Medulla oblongata (tissue), 1 donor: ENCODE results near the gene NCF2.

ENCODE experiments used
- DNase-seq: peaks from one replicate; pipeline ENCODE4 v3.0.0-alpha.2; 2015; ENCODE audit errors: extremely low spot score

Gene NCF2

DNA sequence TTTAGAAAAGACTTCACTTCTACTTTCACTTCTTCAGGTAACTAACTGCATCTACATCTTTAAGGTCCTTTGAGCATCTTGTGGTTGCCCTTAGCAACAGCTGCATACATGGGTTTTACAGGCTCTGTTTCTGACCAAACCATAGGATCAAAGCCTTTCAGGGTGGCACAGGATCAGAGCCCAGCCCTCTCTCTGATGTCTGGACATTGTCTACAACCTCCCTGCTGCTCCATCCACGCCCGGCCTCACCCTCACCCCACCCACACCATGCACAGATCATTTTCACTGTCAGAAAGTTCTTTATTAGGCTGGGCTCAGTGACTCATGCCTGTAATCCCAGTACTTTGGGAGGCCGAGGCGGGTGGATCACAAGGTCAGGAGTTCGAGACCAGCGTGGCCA is 5.2 kb downstream of the NCF2 start:
- DNase-seq: no peak

DNA sequence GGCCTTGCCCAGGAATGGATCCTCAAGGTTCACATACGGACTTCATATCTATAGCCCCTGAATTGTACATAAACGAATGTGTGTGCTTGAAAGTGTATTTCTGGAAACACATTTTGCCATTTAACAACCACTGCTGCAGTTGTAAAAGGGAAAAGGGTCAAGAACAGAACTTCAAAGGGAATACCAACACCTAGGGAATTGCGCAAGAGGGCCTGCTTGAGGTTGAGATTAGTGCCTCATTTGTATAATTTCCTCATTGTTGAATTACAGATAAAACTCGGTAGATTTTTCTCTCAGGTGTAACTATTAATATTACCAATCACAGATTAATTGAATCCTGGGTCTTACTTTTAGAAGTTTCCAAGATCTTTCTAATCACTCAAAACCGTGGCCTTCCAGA is 6.1 kb downstream of the NCF2 start:
- no peak for DNase-seq

DNA sequence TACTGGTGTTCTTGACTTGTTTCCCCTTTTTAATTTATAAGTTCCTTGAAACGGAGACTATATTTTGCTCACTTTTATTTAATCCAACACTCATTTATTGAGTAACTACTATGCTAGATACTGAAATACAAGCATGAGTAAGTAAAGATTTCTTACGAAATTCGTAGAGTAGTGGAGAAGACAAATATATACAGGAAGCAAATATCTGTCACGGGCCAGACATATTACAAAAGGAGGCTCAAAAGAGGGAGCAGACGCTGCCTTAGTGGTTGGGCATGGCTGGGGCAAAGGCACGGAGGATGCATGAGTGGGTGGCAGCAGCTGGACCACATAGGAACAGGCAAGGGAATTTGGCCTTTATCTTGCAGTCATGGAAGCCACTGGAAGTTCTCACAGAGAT is 6.8 kb downstream of the NCF2 start:
- no peak for DNase-seq

DNA sequence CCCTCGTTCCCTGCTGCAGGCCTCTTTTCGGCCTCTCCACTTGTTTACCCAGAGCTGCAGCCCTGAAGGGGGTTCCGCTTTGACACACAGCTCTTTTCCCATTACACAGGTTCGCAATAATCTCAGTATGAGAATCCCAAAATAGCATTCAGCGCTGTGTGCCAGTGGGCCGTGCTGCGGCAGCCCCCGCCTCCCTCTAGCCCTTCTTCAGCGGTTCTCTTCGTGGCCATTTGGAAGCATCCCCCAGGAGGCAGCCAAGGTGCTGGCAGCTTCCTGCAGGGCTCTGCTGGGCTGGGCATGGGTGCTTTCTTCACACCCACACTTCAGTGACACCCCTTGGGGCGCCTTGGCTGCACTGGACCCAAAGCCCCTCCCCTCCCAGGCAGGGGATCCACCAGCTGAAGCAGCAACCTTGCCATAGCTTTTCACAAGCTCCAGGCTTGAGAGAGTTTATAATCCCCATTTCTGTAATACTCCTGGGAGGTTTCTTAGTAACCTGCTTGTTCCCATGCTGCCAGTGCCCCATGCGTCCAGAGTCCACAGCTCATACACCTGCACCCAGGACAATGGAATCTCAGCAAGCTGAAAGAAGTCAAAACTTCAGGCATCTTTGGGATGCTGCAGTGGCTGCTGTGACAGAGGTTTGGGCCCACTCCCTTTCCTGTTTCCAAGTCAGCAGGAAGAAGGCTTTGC is 8.1 kb downstream of the NCF2 start:
- DNase-seq: no peak

DNA sequence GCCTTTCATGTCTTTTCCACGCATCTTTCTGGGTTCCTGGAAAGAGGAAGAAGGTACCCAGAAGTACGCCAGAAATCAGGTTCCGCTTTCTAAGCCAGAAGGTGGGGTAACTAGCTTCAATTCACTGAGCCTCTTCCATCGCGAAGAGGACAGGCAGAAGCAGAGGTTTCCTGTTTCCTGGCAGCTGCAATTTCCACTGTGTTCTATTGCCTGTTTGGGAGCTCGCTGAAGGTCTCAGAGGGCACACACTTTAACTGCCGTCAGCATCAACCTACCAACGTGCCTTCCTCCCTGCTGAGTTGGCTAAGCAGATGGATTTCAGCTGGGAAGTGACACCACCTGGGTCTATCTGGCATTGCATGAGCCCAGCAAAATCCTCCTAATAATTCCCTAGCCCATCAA is 10.0 kb downstream of the NCF2 start:
- DNase-seq: no peak

DNA sequence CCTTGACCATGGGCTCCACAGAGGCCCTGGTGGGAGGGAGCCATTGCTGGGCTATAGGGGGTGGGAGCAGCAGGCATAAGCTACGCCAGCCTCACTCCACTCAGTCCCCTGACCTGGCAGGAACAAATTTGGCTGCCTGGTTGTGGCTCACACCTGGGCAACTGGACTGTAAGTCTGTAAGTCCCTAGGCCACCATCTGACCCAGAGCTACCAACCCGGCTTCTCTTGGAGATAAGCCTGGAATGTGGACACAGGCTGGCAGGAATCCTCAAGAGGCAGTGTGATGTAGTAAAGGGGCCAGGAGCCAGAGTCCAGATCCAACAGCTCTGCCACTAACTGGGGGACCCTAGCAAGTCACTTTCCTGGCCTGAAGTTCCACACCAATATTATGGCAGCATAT is 11.4 kb downstream of the NCF2 start:
- no peak for DNase-seq

DNA sequence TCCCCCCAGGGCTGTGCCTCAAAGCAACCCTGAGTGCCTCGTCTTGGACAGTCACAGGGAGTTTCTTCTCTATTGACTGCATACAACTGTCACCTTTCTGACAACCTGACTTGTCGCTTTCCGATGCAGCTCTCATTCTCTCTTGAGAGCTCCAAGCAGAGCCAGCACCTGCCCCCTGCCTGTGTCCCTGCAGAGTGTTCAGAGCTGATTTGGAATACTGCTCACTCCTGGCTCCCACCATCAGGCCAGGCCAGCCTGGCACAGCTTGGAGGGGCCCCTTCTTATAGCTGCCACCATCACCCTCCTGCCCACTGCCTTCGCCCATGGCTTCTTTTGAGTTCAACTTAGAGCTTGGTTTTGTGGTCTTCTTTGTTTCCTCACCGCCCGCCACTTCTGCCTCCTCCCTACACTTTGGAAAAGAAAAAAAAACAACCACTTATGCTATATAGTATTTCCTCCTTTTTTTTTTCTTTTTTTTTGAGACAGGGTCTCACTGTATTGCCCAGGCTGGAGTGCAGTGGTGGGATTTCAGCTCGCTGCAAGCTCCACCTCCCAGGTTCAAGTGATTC is 12.3 kb downstream of the NCF2 start:
- no peak for DNase-seq

DNA sequence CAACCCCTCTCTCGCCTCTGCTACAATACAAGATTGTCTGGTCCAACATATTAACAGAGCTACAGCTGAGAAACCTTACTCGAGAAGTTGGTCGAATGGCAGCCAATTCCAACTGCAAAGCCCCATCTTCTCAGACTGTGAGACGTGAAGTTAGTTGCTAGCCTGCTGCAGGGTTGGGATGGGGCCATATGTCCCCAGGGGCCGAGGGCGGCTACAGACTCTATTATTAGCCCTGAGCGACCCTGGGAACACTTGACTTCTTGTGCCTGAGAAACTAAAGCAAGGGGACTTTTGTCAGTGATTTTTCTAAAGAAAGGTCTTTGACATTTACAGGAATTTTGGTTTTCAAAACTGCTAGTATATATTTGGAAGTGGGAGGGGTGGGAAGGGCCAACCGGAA is 13.7 kb downstream of the NCF2 start:
- DNase-seq: no peak

DNA sequence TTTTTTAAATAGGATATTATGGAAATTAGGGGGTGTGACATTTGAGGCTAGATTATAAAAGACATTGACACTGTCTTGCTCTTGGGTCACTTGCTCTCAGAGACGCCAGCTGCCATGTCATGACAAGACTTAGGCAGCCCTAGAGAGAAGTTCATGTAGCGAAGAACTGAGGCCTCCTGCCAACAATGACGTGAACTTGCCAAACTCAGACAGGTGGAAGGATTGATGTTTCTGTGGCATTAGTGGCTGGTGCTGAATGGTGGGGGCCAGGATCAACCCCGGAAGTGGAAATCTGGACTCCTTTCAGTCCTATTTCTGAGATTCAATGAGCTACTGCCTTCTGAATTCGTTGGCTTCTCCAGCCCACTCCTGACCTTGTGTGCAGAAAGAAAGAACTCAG is 14.7 kb downstream of the NCF2 start:
- no peak for DNase-seq

DNA sequence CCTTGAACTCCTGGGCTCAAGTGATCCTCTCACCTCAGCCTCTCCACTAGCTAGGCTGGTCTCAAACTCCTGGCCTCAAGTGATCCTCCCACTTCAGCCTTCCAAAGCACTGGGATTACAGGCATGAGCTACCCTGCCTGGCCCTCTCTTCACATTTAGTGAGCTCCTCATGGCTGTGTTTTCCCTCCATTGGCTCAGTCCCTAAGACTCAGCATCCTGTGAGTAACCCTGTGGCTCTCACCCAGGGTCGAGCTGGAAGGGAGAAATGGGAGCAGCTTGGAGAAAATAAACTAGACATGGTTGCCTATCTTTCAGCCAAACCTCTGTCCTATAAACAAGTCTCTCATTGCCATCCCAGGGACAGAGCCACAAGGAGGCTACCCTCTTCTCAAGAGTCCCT is 17.5 kb downstream of the NCF2 start:
- DNase-seq: no peak

DNA sequence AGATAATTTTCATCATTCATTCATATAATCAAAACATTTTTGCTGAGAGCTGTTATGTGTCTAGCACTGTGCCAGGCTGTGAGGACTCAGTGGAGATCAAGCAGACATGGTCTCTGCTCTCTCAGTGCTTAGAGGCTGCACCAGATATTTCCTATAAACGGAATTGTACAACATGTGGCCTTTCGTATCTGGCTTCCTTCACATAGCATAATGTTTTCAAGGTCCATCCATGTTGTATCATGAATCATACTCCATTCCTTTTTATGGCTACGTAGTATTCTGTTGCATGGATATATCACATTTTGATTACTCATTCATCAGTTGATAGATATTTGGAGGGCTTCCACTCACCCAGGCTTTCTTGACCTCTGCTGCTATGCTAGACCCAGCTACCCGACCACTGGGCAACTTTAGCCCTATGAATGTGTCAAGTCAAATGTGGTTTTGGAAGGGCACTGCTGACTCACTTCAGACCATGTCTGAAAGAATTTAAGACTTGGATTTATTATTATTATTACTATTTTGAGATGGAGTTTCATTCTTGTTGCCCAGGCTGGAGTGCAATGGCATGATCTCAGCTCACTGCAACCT is 18.5 kb downstream of the NCF2 start:
- no peak for DNase-seq

DNA sequence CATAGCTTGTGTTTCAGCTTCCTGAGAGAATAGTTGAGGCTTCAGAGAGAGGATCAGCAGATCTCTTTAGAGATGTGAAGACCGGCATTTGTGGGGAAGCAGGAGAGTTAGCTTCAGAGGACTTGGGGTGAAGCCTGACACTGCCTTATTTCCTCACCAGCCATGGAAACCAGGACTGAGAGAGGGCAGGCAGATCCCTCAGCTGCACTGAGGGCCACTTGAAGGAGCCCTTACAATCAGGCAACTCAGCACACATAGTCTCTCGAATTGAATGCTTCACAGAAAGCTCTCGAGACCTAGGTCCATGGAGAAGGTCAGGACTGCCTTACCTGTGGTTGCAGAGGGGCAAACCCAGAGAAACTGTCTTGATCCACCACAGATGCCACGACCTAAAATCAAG is 19.8 kb downstream of the NCF2 start:
- DNase-seq: no peak

DNA sequence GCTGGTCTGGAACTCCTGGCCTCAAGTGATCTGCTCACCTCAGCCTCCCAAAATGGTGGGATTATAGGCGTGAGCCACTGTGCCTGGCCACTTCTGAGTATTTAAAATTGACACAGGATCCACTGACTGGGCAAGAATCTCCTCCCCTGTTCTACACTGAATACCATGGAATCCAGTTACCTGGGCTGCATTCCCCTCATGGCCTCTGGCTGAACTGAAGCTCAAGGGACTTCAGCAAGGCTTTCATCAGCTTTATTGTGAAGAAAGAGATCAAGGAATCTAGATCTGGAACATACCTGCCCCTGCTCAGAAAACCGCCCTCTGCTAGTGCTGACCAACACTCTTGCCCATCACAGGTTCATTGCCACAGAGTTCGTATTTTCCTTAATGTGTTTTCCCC is 20.5 kb downstream of the NCF2 start:
- no peak for DNase-seq

DNA sequence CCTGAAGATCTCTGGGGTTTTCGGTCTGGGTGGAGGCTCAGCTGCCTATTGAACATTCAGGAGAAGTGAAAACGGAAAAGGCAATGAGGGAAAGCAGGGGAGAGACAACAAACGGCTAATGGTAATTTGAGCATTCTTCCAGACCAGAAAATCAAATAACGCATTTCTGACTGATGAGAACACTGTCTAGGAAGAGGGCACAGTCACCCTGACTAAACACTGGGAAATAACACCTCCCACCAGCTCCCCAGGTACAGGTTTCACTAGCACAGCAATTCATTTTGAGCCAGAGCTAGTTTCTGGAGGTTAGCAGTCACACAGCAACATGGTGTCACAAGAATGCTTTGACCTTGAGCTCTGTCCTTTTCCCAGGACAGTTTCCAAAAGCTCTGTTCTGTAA is 21.1 kb downstream of the NCF2 start:
- no peak for DNase-seq

DNA sequence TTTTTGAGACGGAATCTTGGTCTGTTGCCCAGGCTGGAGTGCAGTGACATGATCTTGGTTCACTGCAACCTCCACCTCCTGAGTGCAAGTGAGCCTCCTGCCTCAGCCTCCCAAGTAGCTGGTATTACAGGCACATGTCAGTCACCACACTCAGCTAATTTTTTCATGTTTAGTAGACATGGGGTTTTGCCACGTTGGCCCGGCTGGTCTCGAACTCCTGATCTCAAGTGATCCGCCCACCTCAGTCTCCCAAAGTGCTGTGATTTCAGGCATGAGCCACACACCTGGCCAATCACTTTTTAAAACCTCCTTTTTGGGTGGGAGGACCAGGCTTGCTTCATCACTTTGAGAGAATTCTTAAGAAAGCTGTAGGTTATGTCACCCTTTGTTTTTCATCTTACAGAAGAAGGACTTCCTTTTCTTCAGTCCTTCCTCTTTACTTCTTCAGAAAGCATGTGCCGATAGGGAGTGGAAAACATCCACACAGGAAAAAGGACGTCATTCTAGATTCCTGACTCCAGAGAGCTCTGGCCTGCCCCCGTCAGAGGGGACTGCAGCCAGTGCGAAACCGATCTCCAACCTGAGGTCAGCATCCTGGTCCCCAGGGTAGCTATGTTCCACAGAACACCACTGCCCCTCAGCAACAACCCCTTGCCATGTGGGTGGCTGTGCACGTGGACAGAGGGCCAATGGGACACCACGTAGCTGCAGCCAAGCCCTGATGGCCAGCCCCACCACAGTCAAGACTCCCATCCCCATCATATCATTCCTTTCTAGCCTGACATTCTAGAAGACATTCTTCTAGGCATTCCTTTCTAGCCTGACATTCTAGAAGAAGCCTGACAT is 21.9 kb downstream of the NCF2 start:
- DNase-seq: peak; percentile 37

DNA sequence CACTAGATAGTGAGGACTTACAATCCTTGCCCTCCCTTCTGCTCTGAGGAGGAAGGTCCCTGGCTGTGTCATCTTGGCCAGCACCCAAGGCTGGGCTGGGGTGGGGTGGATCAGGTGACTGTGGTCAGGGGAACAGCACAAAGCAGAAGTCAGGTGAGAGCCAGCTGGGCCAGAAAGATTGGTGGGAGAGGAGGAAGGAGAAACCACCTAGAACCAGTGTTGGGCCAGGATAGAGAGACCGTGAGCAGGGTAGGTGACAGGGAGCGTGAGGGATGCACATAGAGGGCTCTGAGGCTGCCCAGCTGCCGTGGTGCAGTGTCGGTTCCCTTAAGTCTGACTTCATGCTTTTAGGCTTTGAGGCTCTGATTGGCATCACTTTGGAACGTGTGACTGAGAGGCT is 22.7 kb downstream of the NCF2 start:
- peak; percentile 43 for DNase-seq

DNA sequence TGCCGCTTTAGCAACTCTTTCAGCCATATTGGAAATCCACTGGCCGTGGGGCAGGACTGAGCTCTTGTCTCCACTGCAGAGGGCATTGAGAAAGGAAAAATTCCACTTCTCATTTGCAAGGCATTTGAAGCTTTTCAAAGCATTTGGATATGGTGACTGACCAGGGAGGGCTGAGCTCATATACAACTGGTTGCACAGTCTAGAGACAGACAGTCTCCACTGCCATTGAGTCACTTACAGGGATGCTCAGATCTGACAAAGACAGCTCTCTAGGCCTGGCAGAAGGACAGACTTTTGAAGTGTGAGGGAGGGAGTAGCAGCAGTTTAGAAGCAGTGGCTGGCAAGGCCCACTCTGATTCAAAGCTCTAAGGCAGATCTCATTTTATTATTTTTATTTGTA is 24.2 kb downstream of the NCF2 start:
- DNase-seq: no peak

DNA sequence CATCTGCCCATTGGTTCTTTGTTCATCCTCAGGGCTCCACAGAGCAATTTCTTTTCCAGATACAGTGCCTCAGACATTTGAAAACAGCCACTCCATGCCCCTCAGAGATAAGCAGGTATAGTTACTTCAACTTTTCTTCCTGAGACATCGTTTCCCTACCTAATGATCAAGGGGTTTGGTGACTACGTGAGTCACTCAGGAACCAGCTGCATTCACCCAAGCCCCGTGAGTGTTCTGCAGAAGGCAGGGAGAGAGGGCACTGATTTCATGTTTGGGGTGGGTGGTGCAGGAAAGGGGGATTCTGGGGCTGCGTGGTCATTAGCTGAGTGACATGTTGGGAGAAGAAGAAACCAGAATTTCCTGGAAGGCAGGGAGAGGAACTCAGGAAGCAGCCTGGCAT is 25.0 kb downstream of the NCF2 start:
- no peak for DNase-seq

DNA sequence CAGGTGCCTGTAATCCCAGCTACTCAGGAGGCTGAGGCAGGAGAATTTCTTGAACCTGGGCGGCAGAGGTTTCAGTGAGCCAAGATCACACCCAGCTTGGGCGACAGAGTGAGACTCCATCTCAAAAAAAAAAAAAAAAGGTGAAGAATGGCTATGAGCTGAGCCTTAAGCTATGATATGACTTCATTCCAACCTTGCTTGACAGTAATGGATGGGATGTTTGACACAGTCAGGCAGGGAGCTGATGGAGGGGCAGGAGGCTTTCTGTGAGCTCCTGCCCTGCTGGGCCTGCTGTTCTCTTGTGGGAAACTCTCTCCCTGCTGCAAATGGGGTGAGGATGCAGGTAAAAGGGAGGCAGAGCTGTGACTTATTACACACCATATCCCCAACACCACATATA is 27.6 kb downstream of the NCF2 start:
- no peak for DNase-seq

DNA sequence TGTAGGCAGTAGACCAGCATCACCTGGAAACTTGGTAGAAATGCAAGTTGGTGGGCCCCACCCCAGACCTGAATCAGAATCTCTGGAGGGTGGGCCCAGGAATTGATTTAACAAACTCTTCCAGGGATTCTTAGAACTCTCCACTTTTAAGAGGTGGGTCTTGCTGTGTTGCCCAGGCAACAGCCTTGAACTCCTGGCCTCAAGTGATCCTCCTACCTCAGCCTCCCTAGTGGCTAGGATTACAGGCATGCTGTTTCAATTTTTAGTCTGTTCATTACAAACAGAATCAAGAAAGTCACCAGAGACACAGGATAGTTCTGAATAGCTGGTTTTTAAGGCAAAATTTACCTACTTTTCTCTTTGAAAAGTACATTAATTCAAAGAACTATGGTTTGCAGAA is 31.2 kb downstream of the NCF2 start:
- no peak for DNase-seq

DNA sequence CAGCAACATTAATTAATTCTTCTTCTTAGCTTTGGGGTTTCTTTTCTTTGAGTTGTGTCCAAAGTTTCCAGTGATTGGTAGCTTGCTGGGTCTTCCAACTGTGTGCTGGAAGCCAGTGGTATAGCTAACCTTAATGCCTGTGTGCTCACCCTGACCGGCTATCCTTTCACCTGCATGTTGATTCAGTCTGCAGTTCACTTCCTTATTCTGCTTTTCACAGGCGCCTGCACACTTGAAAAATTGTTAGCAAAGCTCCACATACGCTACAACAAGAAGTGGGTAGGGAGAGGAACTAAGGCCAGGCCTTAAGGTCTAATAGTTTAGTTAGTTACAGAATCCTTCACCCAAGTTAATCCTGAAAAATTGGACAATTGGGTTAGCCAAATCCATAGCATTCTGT is 35.7 kb downstream of the NCF2 start:
- DNase-seq: no peak

DNA sequence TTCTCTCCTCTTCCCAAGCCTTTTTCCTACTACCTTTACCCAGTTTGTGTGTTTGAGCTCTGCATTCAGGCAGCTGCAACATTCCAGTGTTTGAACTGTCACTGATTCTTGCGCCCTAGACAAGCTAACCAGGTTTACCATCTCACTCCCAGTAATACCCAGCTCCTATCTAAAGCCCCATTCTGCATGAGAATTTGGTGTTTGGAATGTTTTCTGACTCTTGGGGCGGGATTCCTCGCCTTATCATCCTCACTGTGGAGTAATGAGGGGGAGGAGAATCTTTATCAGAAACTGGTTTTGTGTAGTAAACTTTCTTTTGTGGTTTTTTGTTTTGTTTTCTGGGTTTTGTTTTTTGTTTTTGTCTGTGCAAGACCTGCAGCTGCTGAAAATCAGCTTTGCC is 36.5 kb downstream of the NCF2 start:
- no peak for DNase-seq

DNA sequence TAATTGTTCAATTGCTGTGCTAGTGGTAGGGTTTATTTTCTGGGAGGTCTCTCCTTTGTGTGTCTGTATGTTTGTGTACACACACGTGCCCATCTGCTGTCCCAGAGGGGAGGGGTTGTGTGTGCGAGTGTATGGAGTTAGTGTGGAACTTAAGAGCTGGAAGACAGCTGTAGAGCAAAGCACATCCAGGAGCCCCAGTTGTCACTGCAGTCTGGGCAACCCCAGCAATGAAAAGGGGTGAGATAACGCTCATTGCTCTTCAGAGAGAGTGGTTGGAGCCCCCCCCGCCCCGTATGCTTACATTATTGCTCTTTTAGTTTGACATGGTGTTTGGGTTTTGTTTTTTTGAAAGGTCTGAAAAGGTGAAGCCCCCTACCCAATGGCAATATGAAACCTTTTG is 36.9 kb downstream of the NCF2 start:
- DNase-seq: no peak
